HL-60/S4 (cell line): ENCODE results near the gene C6orf163.
"Not testable (repeated sequence)": the region's sequence is repeated elsewhere in the genome, so short reads cannot be mapped to it uniquely, and the experiment has no call there.

Source experiments
- in situ Hi-C: fragments of 300-500 bp; cut with MboI; formaldehyde crosslinking; loops from 2 replicates; pipeline ENCODE4 v1.14.3; 2022; ENCODE audit warnings: low sequenced_read_pairs

Gene C6orf163

DNA sequence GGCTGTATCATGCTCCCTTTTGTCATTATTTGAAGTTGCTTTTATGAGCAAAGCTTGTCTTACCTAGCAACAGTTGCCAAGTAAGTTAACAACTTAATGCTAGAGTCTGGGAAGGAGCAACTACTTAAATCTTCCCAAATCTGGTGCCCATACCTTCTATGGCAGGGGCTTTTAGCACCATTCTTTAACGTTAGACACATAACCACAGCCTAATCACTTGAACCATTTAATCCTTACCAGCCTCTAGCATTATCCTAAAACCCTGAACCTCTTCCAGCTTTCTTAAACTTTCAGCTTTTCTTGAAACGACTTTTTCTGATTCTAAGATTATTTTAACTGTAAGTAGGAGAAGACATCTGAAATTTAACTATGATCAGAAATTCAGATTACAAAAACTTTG, at the start of gene C6orf163:
Gene C6orf163, plus strand, starts transcription at position 83 of the 400 bp plus-strand sequence. Its CDS starts 287 bp downstream, at position 370.
- in situ Hi-C loops: no loop called here

DNA sequence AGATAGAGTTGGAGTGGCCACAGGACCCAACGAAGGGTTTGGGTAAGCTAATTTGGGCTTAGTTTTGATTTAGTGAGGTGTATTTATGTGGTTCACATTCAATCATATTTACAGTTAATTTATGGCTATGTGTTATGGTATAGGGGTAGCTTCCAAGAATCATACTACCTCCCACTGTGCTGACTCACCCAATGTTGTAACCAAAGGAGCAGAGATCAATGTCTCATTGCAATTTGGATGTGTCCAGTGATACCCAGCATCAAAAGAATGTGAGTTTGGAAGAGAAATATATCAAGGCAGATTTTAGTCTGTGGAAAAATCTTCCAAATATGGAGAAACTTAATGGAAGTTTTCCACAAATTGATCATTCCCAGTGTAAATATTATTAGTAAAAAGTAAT, 47.5 kb upstream of the C6orf163 start:
- in situ Hi-C loops: no loop called here

DNA sequence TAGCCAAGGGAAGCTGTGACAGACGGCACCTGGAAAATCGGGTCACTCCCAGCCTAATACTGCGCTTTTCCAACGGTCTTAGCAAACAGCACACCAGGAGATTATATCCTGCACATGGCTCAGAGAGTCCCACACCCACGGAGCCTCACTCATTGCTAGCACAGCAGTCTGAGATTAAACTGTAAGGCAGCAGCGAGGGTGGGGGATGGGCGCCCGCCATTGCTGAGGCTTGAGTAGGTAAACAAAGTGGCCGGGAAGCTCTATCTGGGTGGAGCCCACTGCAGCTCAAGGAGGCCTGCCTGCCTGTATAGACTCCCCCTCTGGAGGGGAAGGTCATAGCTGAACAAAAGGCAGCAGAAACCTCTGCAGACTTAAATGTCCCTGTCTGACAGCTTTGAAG, 43.3 kb upstream of the C6orf163 start:
- in situ Hi-C loops: not testable (repeated sequence)

DNA sequence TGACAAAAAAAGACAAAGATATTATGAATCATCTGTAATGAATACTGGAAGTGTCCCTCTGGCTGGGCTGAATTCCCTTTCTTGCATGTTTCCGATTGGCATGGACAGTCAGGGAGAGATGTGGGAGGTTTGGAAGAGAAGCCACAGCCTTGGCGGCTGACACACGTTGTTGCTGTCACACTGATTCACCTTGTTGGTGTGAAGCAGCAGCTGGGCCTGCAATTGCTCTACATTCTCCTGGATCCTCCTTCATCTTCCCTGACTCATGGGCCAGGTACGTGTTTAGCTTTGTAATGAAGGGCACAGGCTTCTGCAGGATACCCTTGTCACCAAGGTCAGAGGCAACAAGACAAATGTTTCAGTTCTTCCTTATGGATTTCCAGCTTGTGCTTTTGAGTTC, 35.6 kb upstream of the C6orf163 start:
- in situ Hi-C loops: no loop called here

DNA sequence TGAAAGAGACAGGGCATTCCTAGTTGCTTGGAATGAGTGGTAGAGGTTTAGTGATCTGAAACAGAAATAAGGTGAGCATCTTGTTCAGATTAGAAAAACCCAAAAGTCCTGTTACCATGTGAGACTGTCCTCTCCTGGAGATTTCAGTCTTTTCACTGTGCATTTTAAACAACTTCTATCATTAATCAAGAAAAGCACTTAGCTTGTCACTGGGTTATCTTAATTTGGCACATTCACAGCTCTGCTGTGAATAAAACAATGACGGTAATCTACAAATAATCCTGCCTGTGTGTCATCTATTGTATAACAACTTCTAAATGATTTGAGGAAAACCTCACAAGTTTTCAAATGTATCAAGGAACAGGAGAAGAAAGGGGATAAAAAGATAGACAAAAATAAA, 31.8 kb upstream of the C6orf163 start:
- in situ Hi-C loops: no loop called here

DNA sequence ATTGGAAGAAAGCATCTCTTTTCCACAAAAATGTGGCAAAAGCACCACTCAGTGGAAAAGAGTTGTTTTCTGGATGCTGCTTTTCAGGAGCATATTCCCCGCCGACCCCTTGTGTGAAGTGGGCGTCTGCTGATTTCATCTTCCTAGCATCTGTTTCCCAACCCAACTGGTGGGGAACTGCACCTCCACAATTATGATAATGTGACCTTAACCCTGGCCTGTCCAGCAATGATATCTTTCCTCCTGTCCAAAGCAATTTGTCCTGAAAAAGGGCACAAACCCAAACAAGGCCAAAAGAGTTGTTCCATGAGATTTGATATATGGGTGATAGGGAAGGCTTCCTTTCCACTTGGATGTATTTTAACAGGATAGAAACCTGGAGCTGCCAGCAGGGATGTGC, 29.5 kb upstream of the C6orf163 start:
- in situ Hi-C loops: no loop called here

DNA sequence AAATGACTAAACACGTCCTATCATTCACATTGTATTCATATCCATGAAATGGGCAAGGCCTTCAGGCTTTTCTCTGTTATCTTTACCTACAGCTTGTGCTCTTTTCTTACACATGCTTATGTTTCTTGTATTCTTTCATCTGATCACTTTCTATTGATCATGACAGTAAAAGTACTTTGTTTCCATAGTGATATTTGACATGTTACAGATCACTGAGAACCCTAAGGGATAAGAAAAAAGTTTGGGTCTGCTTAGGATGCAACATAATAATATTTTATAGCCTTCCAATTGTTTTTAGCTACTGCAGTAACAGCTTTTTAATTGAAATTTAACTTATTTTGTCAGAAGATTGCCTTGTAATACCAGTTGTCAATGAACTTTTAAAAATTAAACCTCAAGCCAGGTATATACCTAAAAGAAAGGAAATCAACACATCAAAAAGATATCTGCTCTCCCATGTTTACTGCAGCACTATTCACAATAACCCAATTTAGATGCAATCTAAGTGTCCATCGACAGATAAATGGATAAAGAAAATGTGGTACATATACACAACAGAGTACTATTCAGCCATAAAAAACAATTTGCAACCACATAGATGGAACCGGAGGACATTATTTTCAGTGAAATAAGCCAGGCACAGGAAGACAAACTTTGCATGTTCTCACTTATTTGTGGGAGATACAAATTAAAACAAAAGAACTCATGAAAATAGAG, 25.2 kb upstream of the C6orf163 start:
- in situ Hi-C loops: no loop called here

DNA sequence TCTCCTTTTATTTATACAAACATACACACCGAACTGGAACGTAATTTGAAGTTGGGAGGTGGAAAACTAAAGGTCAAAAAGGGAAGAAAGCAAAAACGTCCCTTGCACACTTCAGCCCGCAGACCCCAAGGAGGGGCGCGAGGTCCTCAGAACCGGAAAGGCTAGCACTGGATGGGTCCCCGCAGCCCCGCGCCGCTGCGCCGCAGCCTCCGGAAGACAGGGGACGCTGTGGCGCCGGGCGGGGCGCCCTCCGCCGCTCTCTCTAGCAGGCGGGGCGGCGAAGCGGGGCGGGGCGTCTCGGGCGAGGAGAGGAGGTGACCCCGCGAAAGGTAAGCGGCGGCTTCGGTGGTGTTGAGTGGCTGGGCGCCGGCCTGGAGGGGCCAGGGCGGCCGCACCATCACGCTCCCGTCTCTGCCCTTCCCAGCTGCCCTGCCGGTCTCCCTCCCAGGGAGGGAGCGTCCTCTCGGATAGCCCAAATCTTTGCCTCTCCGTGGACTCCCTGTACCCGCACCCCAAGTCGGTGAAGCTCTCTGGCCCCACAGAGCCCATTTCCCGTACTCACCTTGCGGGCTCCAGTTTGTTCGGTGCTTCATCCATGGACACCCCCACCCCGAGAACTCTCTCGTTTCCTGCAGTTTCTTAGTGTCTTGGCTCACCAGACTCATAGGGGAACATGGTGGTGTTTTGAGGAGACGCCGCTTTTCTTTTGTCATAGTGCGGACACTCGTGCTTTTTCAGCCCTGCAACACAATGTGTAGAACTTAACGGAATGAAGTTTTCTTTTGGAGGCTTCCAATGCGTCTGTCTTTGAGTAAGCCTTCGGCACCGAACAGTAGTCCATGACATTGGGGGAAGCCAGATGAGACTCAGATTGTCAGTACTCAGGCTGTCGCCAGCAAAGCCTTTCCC, 22.1 kb upstream of the C6orf163 start, which contains the start of gene SMIM8:
Gene SMIM8, plus strand, starts transcription at position 285 of the 909 bp plus-strand sequence. CDS start 14,444 bp downstream, outside the sequence.
- in situ Hi-C loops: no loop called here

DNA sequence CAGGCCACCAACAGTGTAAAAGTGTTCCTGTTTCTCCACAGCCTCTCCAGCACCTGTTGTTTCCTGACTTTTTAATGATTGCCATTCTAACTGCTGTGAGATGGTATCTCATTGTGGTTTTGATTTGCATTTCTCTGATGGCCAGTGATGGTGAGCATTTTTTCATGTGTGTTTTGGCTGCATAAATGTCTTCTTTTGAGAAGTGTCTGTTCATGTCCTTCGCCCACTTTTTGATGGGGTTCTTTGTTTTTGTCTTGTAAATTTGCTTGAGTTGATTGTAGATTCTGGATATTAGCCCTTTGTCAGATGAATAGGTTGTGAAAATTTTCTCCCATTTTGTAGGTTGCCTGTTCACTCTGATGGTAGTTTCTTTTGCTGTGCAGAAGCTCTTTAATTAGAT, 20.7 kb upstream of the C6orf163 start:
- in situ Hi-C loops: not testable (repeated sequence)

DNA sequence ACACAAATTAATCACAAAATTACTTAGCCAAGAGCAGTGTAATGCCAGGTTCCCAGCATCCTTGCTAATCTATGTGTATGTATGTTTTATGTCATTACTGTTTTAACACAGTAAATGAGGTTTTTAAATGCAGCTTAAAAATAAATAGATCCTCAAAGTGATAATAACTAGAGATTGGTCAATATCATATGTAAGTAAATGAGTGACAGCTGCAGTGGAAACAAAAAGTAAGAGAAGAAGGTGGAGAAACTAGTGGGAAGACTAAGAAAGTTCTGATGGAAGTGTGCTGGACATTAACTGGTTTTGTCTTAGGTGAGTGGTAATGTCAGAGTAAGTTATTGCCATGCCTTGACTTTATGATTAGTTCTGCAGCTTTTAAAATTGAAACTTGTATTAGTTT, 13.7 kb upstream of the C6orf163 start:
- in situ Hi-C loops: no loop called here

DNA sequence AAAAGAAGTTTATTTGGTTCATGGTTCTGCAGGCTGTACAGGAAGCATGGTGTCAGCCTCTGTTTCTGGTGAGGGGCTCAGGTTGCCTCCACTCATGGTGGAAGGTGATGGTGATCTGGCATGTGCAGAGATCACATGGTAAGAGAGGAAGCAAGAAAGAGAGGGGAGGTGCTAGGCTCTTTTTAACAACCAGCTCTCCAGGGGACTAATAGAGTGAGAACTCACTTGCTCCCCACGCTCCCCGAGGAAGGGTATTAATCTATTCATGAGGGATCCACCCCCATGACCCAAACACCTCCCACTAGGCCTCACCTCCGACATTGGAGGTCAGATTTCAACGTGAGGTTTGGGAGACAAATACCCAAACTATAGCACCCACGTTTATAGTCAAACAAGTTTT, 11.6 kb upstream of the C6orf163 start:
- in situ Hi-C loops: no loop called here

DNA sequence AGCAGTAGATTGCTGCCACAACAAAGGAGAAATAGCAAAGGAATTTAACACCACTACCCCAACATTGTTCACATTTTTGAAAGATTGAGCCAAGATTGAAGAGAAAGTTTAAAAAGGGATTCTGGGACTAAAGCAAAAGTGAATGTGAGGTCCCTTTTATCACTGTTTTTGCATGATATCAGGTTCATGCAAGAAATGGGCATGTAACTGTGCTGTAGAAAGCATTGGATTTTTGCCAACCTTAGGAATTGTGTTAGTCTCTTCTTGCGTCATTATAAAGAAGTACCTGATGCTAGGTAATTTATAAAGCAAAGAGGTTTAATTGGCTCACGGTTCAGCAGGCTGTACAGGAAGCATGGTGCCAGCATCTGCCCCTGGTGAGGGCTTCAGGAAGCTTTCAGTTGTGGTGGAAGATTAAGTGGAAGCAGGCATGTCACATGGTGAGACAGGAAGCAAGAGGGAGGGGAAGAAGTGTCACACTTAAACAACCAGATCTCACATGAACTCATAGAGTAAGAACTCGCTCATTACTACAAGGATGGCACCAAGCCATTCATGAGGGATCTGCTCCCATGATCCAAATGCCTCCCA, 10.9 kb upstream of the C6orf163 start:
- in situ Hi-C loops: no loop called here

DNA sequence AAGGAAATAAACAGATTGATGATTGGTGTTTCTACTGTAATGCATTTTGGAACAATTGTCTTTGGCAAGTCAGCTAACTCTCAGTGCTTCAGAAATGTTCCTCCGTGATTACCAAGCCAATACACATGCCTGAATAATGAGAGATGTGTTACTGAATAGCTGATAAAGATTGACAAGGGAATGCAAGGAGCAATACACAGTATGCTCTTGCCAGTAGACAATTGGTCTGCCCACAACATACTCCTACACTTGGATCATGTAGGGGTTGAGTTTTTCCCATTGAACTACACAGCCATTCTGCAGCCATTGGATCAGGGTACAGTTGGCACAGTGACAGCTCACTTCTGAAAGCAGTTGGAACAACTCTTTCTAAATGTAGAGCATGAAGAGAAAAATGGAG, 9.9 kb upstream of the C6orf163 start:
- in situ Hi-C loops: no loop called here

DNA sequence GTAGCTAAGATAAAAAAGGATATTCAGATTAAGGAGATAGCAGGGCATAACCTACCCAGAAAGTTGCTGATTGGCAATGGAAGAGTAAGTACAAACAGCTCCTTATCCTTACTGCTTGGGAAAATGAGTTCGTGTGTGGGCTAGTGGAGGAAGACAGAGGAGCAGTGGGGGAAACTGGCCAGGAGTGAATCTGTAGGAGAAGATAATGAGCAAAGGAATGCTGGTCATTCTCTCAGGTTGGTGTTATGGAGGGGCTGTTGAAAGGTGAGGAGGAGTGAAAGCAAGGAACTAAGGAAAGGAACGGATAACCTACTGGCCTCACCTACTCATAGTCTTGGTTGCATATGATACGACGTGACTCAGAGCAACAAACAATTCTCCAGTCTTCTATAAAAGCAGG, 8.2 kb upstream of the C6orf163 start:
- in situ Hi-C loops: no loop called here

DNA sequence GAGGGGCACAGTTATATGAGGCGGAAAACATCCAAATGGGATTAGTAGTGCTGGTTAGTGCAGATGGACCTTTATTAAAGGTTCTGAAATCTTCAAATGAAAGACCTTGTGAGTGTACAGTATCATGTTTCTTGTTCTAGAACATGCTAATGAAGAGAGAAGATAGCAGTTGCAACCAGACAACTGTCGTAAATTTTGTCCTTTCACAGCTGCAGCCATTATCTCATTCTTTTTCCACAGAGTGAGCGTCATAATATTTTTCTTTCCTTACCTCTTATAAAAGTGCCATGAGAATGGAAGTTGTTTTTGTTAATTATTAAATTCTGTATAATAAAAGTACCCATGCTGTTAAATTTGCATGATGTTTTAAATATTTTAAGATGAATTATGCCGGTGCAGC, 4.4 kb upstream of the C6orf163 start:
- in situ Hi-C loops: no loop called here

DNA sequence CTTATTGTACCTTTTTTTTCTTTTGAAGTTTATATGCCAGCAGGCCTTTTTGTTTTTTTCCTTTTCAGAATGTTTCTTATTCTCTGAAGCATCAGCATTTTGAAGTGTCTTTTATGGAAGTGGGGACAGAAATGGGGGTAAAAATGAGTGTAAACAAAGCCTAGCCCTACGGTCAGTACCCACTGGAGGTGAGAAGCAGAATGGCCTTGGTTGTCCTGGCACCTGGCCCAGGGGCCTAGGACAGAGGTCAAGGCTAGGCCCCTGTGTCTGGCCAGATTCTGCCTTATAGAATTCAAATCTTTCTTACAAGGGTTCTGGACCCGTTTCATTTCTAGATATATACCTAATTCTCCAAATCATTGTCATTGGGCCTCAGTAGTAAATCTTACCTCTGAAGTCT, 3.5 kb upstream of the C6orf163 start:
- in situ Hi-C loops: no loop called here

DNA sequence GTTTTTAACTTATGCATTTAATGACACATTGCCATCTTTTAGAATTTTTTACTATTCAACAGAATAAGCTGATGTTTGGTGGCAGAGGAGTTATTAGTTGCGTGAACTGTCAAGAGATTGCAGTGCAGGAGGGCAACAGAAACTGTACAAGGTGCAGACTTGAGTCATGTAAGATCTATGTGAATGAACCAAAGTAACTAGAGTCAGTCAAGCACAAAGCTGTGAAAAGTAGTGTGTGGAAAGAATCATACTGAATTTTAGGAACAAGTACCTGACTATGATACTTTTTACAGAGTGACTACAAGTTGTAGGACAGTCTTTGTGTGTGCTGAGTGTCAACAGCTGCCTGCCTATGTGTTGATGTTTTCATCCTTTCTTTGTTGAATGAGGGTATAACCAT, 2.7 kb upstream of the C6orf163 start:
- in situ Hi-C loops: no loop called here

DNA sequence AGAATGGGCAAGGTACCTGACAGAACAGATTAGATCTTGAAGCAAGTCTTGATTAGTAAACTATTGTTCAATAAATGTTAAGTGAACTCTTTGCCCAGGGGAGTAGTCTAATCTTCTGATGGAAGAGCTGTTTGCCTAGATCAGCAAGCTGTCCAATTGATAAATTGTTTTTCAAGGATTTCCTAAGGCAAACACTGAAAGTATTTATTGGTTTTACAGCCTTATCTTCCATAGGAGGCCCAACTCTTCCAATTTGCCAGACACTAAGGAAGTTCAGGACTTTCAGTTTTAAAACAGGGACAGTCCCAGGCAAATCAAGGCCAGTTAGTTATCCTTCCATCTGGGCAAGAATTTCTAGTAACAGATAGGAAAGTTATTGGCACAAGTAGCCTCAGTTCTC, 1.8 kb upstream of the C6orf163 start:
- in situ Hi-C loops: no loop called here

DNA sequence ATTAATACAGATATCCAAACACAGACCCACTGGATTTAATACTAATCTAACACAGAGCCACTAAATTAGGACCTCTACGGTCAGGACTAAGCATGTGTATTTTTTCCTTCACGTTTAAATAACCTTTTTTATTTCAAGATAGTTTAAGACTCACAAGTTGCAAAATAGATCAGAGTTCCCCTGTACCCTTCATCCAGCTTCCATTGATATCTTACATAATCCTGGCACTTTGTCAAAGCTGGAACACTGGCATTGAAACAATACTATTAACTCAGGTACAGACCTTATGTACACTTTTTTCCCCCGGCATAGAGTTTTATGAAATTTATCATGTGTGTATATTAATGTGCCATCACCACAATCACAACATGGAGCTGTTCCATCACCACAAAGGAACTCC, 2.1 kb downstream of the C6orf163 start:
- in situ Hi-C loops: no loop called here

DNA sequence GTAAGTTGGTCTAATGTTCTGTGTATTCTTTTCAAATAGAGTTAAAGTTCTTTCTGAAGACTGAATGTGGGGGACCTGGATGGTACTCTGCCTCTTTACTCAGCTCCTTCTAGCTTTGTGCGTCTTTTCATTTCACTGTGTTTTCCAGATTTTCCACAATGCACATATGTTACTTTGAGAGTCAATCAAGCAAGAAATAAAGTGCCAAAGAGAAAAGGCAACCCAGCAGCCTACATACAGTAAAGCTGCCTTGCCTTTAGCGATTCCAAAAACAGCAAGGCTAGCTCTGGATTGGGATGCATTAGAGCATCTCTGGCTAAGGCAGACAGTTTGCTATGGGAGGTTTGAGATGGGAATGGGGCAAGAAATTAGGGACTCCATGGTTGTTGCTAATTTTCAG, 5.3 kb downstream of the C6orf163 start:
- in situ Hi-C loops: no loop called here

DNA sequence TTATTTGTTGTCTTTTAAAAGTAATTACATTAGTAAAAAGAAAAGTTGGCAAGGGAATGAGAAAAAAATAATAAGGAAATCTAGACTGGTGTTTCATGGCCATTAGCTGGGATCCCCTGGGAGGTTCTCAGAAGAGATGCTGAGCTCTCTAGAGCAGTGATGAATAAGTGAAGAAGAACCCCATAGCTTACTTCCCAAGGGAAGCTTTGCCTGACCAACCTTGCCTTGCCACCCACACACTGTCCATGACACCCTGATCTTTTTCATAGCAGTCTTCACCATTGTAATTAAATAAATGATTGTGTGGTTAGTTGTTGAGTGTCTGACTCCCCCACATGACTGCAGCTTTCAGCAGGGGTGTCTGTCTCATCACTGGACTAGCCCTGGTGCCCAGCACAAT, 5.9 kb downstream of the C6orf163 start:
- in situ Hi-C loops: no loop called here

DNA sequence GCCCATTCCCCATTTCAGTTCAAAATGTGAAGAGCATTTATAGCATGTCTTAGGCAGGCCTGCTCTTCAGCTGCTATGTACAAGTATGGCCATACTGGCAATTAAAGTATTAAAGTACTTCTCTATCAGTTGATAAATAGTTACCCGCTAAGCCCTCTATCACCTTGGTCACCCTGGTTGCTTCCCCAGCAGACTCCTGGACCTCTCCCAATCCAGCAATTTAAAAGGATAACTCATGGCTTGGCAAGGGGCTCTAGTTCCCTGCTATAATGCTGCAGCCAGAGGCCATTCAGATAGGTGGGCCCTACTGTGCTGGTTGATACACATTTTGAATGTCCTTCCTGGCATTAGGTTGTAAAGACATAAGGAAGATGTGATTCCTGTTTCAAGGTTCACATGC, 7.0 kb downstream of the C6orf163 start:
- in situ Hi-C loops: no loop called here
